Astrocyte of the spinal cord (primary cell): ENCODE results near the gene SYNGR1.
"Not testable (repeated sequence)": the region's sequence is repeated elsewhere in the genome, so short reads cannot be mapped to it uniquely, and the experiment has no call there.

Source experiments
- DNase-seq: peaks from one replicate; pipeline ENCODE4 v3.0.0; 2011; ENCODE audit warnings: low read depth, low spot score
- H3K4me3 ChIP-seq: 2 replicates; pipeline ENCODE4 v1.5.1; 2011; ENCODE audit warnings: low read depth, mild to moderate bottlenecking, low read length, moderate library complexity
- CTCF ChIP-seq: IDR thresholded peaks from 2 replicates; pipeline ENCODE4 v1.5.1; 2012; ENCODE audit warnings: low read depth, mild to moderate bottlenecking, low read length, inconsistent platforms
- in situ Hi-C: cut with HindIII; loops from 2 replicates; pipeline ENCODE4 v1.10.0; 2017; ENCODE audit warnings: low sequenced_read_pairs

The SYNGR1 gene

DNA sequence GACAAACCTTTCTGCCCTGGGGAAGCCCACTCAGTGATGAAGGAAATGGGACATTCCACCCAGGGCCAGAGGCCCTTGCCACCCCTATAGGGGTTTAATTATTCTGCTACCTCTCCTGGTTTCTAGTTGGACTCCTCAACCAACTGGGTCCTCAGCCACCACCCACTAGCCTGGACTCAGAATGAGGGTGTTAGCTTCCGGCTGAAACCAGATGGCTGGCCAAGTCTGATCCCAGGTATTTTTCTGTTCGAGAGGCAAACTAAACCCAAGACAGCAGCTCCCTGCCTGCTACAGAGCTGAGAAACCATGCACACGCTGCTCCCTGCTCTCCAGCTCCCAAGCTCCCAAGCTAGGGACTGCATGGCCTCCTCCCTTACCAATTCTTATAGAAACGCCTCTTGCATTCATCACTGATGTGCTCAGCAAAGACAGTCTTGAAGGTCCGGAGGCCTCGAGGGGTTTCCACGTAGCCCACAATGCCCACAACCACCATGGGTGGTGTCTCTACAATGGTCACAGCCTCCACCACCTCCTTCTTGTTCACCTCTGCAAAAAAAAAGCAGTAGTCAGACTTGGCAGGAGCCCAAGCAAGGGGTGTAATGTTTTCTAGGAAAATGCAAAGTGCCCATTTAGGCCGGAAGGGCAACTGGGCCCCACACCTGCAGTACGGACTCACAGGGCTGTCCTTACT lies 32.6 kb upstream of the SYNGR1 start:
- peak overlapping the region; percentile 98 for H3K4me3 ChIP-seq
- DNase-seq = no peak
- in situ Hi-C loops = no loop called here
- TF ChIP-seq CTCF = no peak

DNA sequence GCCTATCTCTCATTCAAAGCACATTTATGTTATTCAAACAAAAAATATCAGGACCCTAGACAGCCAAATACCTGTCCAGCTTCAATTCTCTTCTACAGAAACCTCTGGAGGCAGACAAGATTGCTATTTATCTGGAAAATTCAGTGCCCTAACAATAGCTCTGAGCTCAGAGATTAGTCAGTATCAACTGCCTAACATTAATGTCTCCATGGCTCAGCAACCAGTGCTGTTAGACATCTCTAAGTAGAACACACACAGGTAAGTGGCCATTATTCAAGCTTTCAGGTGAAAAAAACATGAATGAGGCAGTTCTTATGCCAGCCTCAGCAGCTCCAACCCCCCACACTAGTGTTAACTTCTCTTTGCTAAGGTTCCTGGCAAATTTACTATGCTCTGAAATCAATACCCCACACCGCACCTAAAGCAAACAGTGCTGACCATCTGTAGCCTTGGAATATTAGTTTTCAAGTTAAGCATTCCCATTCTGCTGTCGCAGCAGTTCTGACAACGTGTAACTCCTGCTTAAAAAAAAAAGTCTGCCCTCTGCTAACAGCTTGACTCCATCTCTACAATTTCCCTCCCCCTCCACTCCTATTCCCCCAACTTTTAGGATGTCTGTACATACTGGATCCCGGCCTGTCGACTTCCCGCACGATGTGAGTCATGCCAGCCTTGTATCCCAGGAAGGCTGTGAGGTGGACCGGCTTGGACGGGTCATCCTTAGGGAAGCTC lies 31.9 kb upstream of the SYNGR1 start:
- peak; percentile 39 for DNase-seq

DNA sequence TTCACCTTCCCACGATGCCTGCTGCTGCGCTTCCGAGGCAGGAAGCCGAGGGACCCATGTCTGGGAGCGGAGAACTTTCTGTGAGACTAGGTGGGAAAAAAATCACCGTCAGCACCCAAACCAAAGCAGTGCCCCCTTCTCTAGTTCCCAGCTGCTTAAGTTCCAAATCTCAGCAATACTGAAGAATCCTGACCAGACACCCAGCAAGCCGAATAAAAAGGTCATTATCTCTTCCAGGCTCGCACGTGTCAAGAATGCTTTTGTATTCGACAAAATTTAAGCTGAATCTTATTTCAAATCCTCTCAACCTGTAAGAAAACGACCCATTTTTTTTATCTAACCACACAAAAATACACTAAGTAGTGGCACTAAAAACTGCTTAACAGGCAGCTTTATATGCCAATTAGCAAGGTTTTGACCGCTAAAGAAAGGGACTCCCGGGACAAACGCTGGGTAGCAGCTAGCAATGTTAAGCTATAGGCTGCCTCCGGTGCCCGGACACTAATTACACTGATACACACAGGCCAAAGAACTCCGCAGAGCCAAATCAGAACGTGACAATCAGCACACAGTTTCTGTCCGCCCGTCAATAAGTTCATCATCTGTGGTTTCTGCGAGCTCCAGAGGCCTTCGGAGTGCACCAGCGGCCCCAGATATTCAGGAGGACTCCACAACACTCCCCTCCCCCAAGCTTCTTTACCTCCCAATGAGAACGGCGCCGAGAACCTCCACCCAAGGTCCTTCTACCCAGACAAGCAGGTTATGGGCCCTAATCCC lies 31.1 kb upstream of the SYNGR1 start:
- DNase-seq = no peak
- H3K4me3 ChIP-seq = peak overlapping the region; percentile 98
- no peak for TF ChIP-seq CTCF
- in situ Hi-C loops = no loop called here

More for the DNA sequence above, 31.9 kb upstream of the SYNGR1 start:
- peak overlapping the region; percentile 98 for H3K4me3 ChIP-seq
- TF ChIP-seq CTCF = no peak
- in situ Hi-C loops = no loop called here

- in situ Hi-C loops = no loop called here
- DNase-seq = peak; percentile 99
- TF ChIP-seq CTCF = no peak
Observed at GRCh38 chr22:39319284-39320022, 30.3 kb upstream of the SYNGR1 start, which contains the start of gene RPL3. TSS of gene RPL3 (minus strand) at chr22:39319623. CDS start at chr22:39319597, 26 bp downstream.

GRCh38 chr22:39320616-39321029 lies 29.2 kb upstream of the SYNGR1 start:
- in situ Hi-C loops, H3K4me3 ChIP-seq, DNase-seq: not testable (repeated sequence)

More at GRCh38 chr22:39319284-39320022, 30.3 kb upstream of the SYNGR1 start, which contains the start of gene RPL3:
- H3K4me3 ChIP-seq = peak within 1 kb of the TSS; percentile 98

DNA sequence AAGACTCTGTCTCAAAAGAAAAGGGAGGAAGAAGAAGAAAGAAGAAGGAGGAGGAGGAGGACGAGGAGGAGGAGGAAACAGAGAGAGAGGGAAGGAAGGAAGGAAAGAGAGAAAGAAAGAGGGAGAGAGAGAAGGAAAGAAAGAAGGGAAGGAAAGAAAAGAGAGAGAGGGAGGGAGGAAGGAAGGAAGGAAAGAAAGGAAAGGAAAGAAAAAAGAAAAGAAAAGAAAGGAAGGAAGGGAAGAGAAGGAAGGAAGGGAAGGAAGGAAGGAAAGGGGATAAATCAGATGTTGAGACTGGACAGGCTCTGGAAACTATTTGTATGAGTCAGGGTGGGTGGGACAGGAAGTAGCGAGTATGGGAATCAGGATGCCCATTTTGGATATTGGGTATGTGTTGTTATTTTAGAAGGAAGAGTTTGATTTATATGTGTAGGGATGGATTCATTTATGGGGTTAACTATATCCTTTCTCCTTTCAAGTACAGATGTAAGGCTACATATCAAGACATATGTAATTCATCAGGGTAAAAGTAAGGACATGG lies 24.3 kb upstream of the SYNGR1 start:
- H3K4me3 ChIP-seq = no peak overlapping the region
- in situ Hi-C loops = no loop called here
- no peak for TF ChIP-seq CTCF
- DNase-seq = no peak
